ENCODE results near the gene TMED10.

DNA sequence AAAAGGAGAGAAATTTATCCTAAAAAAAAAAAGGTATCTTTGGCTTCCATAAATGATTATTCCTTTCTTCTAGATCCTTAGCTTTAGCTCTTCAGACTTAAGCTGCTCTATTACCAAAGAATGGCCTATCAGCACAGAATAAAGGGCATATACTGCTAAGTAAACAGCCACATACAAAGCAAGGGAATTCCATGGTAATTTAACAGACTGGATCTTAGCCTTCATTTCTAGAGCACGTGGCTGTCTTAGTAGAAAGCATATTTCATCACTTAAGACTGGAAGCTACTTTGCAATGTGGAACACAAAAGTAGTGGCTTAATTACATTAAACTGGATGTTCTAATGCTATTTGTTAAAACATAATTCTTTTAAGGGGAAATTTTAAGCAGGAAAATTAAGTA is 23.1 kb downstream of the TMED10 start:
- TF ChIP-seq ZNF114 (tag by site-specific recombination; IDR thresholded peaks at IDR 0.05) (no peak), BCL11A (tag by site-specific recombination; IDR thresholded peaks at IDR 0.05; ENCODE audit: low read depth) (no peak), ZNF274 (IDR thresholded peaks at IDR 0.05; ENCODE audit: low read length) (no peak), ZNF274 (tag by site-specific recombination; IDR thresholded peaks at IDR 0.05; ENCODE audit: borderline replicate concordance) (no peak), ZNF138 (tag by site-specific recombination; IDR thresholded peaks at IDR 0.05; ENCODE audit: borderline replicate concordance) (no peak), ZFP69B (tag by site-specific recombination; IDR thresholded peaks at IDR 0.05) (no peak), ZNF302 (tag by site-specific recombination; IDR thresholded peaks at IDR 0.05; ENCODE audit: low read depth) (no peak), ZNF292 (tag by site-specific recombination; IDR thresholded peaks at IDR 0.05; ENCODE audit: borderline replicate concordance, low read depth) (no peak), EGR2 (tag by site-specific recombination; IDR thresholded peaks at IDR 0.05; ENCODE audit: low read depth) (no peak), ZNF24 (tag by site-specific recombination; IDR thresholded peaks at IDR 0.05) (no peak)
- TF ChIP-seq, protein P1, sequence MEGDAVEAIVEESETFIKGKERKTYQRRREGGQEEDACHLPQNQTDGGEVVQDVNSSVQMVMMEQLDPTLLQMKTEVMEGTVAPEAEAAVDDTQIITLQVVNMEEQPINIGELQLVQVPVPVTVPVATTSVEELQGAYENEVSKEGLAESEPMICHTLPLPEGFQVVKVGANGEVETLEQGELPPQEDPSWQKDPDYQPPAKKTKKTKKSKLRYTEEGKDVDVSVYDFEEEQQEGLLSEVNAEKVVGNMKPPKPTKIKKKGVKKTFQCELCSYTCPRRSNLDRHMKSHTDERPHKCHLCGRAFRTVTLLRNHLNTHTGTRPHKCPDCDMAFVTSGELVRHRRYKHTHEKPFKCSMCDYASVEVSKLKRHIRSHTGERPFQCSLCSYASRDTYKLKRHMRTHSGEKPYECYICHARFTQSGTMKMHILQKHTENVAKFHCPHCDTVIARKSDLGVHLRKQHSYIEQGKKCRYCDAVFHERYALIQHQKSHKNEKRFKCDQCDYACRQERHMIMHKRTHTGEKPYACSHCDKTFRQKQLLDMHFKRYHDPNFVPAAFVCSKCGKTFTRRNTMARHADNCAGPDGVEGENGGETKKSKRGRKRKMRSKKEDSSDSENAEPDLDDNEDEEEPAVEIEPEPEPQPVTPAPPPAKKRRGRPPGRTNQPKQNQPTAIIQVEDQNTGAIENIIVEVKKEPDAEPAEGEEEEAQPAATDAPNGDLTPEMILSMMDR (tag by site-specific recombination; IDR thresholded peaks at IDR 0.05): no peak
- TF ChIP-seq, protein P2, sequence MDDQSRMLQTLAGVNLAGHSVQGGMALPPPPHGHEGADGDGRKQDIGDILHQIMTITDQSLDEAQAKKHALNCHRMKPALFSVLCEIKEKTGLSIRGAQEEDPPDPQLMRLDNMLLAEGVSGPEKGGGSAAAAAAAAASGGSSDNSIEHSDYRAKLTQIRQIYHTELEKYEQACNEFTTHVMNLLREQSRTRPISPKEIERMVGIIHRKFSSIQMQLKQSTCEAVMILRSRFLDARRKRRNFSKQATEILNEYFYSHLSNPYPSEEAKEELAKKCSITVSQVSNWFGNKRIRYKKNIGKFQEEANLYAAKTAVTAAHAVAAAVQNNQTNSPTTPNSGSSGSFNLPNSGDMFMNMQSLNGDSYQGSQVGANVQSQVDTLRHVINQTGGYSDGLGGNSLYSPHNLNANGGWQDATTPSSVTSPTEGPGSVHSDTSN (CRISPR knock-in tag; IDR thresholded peaks at IDR 0.05): no peak
- TF ChIP-seq, protein P3, sequence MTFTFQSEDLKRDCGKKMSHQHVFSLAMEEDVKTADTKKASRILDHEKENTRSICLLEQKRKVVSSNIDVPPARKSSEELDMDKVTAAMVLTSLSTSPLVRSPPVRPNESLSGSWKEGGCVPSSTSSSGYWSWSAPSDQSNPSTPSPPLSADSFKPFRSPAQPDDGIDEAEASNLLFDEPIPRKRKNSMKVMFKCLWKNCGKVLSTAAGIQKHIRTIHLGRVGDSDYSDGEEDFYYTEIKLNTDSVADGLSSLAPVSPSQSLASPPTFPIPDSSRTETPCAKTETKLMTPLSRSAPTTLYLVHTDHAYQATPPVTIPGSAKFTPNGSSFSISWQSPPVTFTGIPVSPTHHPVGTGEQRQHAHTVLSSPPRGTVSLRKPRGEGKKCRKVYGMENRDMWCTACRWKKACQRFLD (tag by site-specific recombination; IDR thresholded peaks at IDR 0.05): no peak
- TF ChIP-seq, protein P4, sequence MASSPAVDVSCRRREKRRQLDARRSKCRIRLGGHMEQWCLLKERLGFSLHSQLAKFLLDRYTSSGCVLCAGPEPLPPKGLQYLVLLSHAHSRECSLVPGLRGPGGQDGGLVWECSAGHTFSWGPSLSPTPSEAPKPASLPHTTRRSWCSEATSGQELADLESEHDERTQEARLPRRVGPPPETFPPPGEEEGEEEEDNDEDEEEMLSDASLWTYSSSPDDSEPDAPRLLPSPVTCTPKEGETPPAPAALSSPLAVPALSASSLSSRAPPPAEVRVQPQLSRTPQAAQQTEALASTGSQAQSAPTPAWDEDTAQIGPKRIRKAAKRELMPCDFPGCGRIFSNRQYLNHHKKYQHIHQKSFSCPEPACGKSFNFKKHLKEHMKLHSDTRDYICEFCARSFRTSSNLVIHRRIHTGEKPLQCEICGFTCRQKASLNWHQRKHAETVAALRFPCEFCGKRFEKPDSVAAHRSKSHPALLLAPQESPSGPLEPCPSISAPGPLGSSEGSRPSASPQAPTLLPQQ (tag by site-specific recombination; IDR thresholded peaks at IDR 0.05): no peak
